ES-I3 (cell line): ENCODE results near the gene PCSK4.

ENCODE experiments used
- H3K36me3 ChIP-seq: 2 replicates; pipeline ENCODE4 v1.6.1; 2013; ENCODE audit warnings: mild to moderate bottlenecking, low read length, control low read depth, moderate library complexity; ENCODE audit not compliant: insufficient read depth
- H3K4me1 ChIP-seq: 2 replicates; pipeline ENCODE4 v1.6.1; 2013; ENCODE audit warnings: mild to moderate bottlenecking, control low read depth, low read length; ENCODE audit not compliant: insufficient read depth
- H3K9ac ChIP-seq: 2 replicates; pipeline ENCODE4 v1.6.1; 2013; ENCODE audit warnings: low read depth, mild to moderate bottlenecking, low read length, moderate library complexity
- H3K9me3 ChIP-seq: 2 replicates; pipeline ENCODE4 v1.6.1; 2013; ENCODE audit warnings: mild to moderate bottlenecking, low read length, moderate library complexity; ENCODE audit not compliant: control insufficient read depth, insufficient read depth

Gene PCSK4

DNA sequence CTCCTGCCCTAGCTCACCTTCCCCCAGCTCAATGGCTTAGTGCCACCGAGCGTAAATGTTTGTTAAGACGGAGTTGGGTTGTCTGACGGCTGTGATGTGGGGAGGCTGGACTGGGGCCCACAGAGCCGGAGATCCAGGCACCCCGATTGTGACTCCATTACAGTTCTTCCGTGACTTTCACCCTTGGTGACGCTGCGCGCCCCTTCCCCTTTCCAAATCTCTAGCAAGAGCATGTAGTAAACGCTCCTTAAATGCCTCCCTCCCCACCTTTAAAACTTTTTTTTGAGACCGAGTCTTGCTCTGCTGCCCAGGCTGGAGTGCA lies 1.7 kb upstream of the PCSK4 start:
- Histone ChIP-seq H3K4me1 (peaks cover 5% of the 10 kb centered on the region; the same call in 1 of the 2 replicates), H3K36me3 (no peaks in the 10 kb centered on the region), H3K9me3 (no peaks in the 10 kb centered on the region), H3K9ac (peak overlapping the region; percentile 66)

DNA sequence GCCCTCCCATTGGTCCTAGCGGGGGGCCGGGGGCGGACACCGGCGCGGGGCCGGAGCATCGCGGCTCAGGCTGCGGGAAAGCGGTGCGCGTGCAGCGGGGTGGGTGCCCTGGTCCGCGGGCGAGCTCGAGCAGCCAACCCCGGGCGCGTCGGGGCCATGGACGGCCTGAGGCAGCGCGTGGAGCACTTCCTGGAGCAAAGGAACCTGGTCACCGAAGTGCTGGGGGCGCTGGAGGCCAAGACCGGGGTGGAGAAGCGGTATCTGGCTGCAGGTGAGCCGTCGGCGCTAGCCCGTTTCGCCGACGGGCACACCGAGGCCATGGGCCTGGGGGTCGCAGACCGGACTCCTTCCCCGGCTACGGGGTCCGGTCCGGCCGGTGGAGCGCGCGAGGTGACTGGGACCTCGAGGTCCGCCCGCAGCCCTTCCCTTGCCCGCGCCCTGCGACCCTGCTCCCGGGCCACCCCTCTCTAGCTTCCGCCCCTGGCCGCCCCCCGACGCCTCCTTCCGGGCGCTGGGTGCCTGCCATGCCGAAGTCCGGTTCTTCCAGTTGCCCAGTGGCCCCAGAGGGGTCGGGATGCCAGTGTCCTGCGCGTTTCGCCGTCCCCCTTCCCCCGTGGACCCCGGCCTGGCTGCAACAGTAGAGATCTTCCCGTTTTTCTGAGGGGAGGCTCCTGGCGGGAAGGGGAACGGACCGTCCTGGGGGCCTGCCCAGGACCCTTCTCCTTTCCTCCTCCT lies 1.1 kb upstream of the PCSK4 start, which contains the start of gene REEP6:
Gene REEP6 (plus strand): TSS at position 68 of the 735 bp plus-strand sequence. CDS start 89 bp downstream, at position 157.
- H3K36me3 ChIP-seq = no peaks in the 10 kb centered on the region
- peaks cover 5% of the 10 kb centered on the region; the same call in 1 of the 2 replicates for H3K4me1 ChIP-seq
- H3K9ac ChIP-seq = peak within 1 kb of the TSS; percentile 66
- H3K9me3 ChIP-seq = no peaks in the 10 kb centered on the region

DNA sequence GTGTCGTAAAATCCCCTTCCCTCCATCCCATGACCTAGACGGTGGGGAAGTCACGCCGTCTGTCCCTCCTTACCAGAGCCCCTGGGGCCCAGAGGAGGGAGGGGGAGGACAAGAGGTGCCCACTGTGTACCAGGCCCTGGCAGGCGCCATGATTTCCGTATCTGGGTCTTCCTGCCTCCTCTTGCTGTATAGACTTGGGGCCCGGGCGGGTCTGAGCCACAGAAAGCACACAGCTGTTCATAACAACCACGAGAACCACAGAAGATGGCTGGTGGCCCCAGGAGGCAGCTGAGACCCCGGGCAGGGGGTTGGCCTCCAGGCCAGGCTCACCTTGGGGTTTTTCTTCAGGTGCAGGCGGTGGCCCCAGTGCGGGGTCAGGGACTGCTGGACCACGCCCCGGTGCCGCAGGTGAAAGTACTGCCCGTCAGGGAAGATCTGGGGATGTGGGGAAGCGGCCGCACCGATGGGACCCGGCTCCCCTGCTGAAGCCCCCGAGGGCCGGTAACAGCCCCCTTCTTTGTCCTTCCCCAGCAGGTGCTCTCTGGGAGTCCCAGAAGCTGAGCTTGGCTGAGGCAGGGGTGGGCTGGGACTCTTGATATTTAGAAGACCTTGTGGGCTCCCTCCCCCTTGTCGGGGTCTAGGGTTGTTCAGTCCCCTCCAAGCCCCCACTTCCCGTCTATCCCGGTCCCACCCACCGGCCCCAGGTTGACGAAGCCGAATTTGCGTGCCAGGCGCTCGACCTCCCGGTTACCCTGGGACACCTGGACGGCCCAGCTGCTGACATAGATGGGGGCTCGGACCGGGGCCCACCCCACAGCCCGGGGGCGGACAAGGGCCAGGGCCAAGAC lies 463 bp downstream of the PCSK4 start:
- Histone ChIP-seq H3K9ac (peak overlapping the region; percentile 55), H3K9me3 (no peaks in the 10 kb centered on the region), H3K36me3 (no peaks in the 10 kb centered on the region), H3K4me1 (peaks cover 5% of the 10 kb centered on the region; the same call in 1 of the 2 replicates)

DNA sequence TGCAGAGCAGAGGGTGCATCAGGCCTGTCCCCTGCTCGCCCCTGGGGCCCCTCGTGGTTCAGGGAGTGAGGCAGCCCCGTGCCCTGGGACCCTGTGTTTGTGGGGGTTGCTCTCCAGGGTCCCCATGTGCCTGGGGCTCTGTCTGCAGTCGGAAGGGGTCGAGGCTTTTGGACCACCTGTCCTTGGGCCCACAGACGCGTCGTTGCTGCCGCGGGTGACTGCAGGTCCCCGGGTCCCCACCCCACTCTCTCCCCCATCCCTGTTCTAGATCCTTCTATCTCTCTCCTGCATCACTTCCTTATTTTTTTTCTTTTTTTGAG lies 1.9 kb downstream of the PCSK4 start:
- H3K9ac ChIP-seq = no peak overlapping the region
- H3K36me3 ChIP-seq = no peaks in the 10 kb centered on the region
- no peaks in the 10 kb centered on the region for H3K9me3 ChIP-seq
- peaks cover 5% of the 10 kb centered on the region; the same call in 1 of the 2 replicates for H3K4me1 ChIP-seq

DNA sequence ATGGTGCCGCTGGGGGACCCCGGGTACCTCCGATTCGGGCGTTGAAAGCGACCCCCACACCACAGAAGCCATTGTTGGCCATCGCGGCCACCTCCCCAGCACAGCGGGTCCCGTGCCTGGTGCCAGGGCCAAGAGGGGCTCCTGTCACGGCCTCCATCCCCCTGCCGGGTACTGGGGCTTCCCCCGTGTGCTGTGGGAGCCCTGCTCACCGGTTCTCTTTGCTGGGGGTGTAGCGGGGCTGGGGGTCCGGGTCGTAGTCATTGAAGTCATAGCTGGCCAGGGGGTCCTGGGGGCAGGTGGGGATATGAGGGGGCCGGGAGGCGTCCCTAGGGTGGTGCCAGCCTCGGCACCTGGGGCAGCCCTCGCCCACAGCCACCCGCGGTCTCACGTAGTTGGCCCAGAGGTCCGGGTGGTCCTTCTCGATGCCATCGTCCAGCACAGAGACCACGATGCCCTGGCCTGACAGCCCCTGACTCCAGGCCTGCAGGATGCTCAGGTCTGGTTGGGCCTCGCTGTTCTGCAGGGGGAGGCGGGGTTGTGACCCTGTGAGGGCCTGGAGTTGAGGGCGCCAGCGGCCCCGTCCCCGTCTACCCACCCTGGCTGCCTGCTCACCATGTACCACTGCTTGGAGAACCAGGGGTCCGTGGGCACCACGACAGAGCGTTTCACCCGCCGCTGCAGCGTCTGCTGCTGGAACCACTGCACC lies 2.4 kb downstream of the PCSK4 start:
- H3K9ac ChIP-seq = no peak overlapping the region
- no peaks in the 10 kb centered on the region for H3K9me3 ChIP-seq
- H3K36me3 ChIP-seq = no peaks in the 10 kb centered on the region
- H3K4me1 ChIP-seq = peaks cover 3% of the 10 kb centered on the region; the same call in 1 of the 2 replicates

DNA sequence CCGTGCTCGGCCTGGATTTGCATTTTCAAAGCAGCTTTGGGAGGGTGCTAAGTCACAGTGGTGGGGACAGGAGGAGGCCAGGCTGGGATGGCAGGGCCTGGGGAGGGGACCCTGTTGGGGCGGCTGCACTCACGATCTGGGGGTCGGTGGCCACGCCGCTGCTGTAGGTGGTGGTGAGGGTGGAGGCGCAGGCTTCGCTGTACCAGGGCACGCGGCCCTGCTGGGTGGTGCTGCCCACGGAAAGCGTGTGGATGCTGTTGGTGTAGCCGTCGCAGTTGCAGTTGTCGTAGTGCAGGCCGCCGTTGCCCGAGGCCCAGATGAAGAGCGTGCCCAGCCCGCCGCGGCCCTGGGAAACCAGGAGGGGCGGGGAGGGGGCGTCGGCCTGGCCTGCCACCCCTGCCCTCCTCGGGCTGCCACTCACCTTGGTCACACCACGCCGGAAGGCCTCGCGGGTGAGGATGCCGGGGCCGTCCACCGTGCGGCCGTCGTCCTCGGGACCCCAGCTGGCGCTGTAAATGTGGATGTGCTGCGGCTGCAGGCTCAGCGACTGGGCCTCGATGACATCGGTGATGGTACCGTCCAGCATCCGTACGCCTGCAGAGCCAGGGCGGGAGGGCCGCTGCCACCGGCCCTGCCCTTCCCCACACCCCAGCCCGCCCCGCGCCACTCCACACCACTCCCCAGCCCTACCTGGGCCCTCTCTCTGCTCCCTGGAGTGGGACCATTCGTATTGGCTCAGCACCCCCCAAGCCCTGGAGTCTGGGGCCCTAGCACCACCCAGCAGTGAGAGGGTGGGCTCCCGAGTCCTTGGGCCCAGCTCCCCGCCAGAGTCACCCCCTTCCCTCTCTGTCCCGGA lies 3.2 kb downstream of the PCSK4 start:
- Histone ChIP-seq H3K9me3 (no peaks in the 10 kb centered on the region), H3K4me1 (no peaks in the 10 kb centered on the region), H3K36me3 (no peaks in the 10 kb centered on the region), H3K9ac (no peak overlapping the region)

DNA sequence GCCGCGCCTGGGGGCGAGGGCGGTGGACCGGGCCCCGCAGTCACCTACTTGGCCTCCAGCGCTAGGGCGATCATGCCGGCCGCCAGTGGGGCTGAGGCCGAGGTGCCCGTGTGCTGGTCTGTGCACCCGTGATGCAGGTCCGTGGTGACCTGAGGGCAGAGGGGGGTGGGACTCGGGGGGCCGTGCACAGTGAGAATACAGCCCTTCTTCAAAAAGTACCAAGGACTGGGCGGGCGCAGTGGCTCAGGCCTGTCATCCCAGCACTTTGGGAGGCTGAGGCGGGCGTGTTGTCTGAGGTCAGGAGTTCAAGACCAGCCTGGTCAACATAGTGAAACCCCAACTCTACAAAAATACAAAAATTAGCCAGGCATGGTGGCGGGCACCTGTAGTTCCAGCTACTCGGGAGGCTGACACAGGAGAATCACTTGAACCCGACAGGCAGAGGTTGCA lies 6.1 kb downstream of the PCSK4 start:
- Histone ChIP-seq H3K4me1 (no peaks in the 10 kb centered on the region), H3K9me3 (no peaks in the 10 kb centered on the region), H3K36me3 (no peaks in the 10 kb centered on the region), H3K9ac (no peak overlapping the region)

DNA sequence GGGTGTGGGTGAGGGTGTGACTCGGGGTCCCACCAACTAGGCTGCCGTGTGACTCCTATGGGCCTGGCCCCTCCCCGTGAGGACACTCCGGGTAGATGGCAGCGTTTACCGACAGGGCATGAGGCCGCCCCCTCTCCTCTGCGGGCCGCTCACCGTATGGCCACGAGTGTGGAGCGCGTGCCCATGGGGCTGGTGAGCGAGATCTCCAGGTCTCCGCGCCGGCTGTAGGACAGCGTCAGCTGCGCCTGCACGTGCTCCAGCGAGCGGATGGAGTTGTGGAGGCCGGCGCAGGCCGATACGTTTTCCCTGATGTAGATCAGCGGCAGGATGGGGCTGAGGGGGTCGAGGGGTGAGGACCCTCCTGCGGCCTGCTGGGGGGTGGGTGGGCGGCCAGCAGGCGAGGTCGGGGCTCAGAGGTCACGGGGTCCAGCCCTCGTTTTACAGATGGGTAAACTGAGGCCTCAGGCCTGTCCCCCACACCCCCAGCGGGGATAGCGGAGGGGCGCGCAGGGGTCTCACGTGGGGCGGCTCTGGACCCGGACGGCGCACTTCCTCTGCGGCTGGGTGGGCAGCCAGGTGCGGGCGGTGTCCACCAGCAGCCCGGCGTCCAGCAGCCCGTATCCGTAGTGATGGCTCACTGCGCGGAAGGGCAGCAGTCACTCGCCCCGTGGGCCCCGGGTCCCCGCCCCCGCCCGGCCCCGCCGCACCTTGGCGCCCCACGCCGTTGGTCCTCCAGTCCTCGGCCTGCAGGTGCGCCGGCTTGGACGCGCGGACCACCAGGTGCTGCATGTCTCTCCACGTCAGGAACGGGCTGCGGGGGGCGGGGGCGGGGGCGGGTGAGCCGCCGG lies 6.8 kb downstream of the PCSK4 start:
- Histone ChIP-seq H3K9me3 (no peaks in the 10 kb centered on the region), H3K9ac (no peak overlapping the region), H3K4me1 (no peaks in the 10 kb centered on the region), H3K36me3 (no peaks in the 10 kb centered on the region)

DNA sequence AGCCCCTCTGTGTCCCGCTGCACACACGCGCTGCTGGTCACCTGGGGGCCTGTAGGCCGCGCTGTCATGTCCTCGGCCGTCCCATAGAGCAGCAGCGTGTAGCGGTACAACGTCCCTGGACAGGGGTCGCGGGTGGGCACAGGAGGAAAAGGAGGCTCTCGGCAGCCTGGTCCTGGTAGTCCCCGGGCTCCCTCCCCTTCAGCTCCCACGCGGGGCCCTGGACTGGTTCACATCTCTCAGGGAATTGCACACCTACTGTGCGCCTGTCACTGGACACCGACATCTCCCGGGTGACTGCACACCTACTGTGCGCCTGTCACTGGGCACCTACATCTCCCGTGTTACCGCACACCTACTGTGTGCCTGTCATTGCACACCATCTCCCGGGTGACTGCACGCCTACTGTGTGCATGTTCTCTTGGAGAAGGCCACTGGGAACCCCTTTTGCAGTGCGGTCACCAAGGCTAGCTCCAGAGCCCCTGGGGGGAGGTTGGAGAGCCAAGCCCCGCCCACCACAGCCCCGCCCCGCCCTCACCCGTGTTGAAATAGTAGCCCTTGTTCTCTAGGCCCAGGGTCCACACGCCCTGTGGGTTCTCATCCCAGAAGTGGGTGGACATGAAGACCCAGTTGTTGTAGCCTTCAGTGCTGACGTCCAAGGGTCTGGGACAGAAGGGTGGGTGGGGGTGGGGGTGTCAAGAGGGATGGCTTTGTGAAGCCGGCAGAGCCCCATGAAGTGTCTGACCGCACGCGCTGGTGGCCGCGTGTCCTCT lies 7.6 kb downstream of the PCSK4 start:
- Histone ChIP-seq H3K9ac (no peak overlapping the region), H3K4me1 (no peaks in the 10 kb centered on the region), H3K36me3 (peaks cover under 1% of the 10 kb centered on the region; the same call in 1 of the 2 replicates), H3K9me3 (no peaks in the 10 kb centered on the region)

DNA sequence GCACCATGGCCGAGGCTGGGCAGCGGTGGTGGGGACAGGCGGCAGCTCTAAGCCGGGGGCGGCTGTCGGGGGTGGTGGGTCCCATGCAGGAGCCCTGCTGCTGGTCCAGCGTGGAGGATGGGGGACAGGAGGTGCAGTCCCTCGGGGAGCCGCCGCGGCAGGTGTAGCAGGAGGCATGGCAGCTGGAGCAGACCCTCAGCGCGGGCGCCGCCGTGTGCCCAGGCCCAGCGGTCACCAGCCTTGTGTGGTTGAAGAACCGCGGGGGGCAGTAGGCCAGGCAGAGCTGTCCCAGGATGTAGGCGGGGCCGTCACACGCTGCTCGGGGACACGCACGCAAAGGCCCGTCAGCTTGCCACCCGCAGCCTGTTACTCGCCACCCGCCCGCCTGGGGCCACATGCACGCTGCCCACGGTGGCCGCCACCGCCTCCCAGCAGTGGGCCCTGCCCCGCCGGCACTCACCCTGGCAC lies 8.2 kb downstream of the PCSK4 start:
- H3K4me1 ChIP-seq = no peaks in the 10 kb centered on the region
- no peak overlapping the region for H3K9ac ChIP-seq
- H3K9me3 ChIP-seq = no peaks in the 10 kb centered on the region
- peaks cover 4% of the 10 kb centered on the region for H3K36me3 ChIP-seq

DNA sequence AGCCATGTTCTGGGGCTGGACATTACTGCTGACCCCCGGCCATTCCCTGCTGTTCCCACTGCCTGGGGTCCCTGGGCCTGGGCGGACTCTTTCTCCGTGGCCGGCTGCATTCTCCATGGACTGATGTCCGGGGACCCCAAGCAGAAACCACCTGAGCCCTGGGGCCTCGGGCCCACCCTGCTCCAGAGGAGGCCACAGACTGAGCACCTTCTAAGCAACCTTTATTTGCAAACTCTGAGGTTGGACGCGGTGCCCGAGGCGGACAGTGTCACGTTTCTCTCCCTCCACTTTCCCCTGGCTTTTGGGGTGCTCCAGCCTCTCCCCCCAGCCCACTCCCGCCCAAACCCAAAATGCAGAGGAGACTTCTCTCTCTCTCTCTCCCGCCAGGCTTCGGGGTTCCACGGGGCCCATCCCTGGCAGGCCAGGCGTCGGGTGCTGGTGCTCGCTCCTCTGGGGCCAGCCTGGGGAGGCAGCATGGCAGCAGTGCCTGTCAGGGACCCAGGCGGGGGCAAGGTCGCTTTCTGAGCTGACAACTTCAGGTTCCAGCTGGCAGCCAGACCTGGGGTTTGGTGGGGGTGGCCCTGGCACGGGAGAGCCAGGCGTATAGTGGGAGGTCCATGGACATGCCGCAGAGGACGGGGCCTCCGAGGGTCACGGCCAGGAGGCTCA lies 8.8 kb downstream of the PCSK4 start:
- Histone ChIP-seq H3K9me3 (no peaks in the 10 kb centered on the region), H3K9ac (no peak overlapping the region), H3K4me1 (no peaks in the 10 kb centered on the region), H3K36me3 (peaks cover 4% of the 10 kb centered on the region)
